Measurements from ENCODE around the gene NUDT19.
"Not testable (repeated sequence)": the region's sequence is repeated elsewhere in the genome, so short reads cannot be mapped to it uniquely, and the experiment has no call there.

Gene NUDT19

GRCh38 chr19:32716203-32716602, 24.6 kb downstream of the NUDT19 start:
- not testable (repeated sequence) for DNase-seq

- DNase-seq, result no peak
Measured at GRCh38 chr19:32717496-32717895, 25.9 kb downstream of the NUDT19 start.

GRCh38 chr19:32718286-32718685, 26.7 kb downstream of the NUDT19 start:
- DNase-seq, result peak; percentile 21

GRCh38 chr19:32719611-32720059, 28.0 kb downstream of the NUDT19 start, which contains the start of gene TDRD12:
TDRD12 (plus strand) TSS chr19:32719767; CDS start chr19:32720073, 306 bp downstream.
- DNase-seq, result no peak

GRCh38 chr19:32720216-32720935, 28.8 kb downstream of the NUDT19 start:
- DNase-seq, result no peak

- DNase-seq, result no peak
Measured at GRCh38 chr19:32720936-32721250, 29.3 kb downstream of the NUDT19 start.

GRCh38 chr19:32735936-32736335, 44.3 kb downstream of the NUDT19 start:
- DNase-seq, result no peak

GRCh38 chr19:32743021-32743420, 51.4 kb downstream of the NUDT19 start:
- no peak for DNase-seq

- DNase-seq, result no peak
Measured at GRCh38 chr19:32743447-32743846, 51.8 kb downstream of the NUDT19 start.

- DNase-seq, result no peak
Measured at GRCh38 chr19:32744555-32745325, 53.1 kb downstream of the NUDT19 start.

GRCh38 chr19:32745594-32746251, 54.1 kb downstream of the NUDT19 start:
- peak; percentile 67 for DNase-seq

GRCh38 chr19:32746631-32747196, 55.1 kb downstream of the NUDT19 start:
- DNase-seq, result peak; percentile 56

GRCh38 chr19:32748497-32748896, 56.9 kb downstream of the NUDT19 start:
- peak; percentile 38 for DNase-seq

GRCh38 chr19:32748948-32749347, 57.3 kb downstream of the NUDT19 start:
- no peak for DNase-seq

- no peak for DNase-seq
Measured at GRCh38 chr19:32749361-32749760, 57.7 kb downstream of the NUDT19 start.

- DNase-seq, result peak; percentile 79
Measured at GRCh38 chr19:32750441-32751055, 58.9 kb downstream of the NUDT19 start.

GRCh38 chr19:32751066-32751465, 59.4 kb downstream of the NUDT19 start:
- no peak for DNase-seq

GRCh38 chr19:32757189-32757588, 65.6 kb downstream of the NUDT19 start:
- DNase-seq, result no peak

All from OCI-M1 (cell line).